ENCODE measurements around the gene LMNB1. TPM values are rescaled to one million over a fixed set of nuclear protein-coding genes. Genes with fewer than 3 reads are reported as not detected.

The LMNB1 gene
- total and polyA plus RNA-seq, 2 experiments from 2014 or later: 20.1 to 269 TPM

- TF ChIP-seq ETS1 (IDR thresholded peaks at IDR 0.05): no peak
- TF ChIP-seq EZH2 (IDR thresholded peaks at IDR 0.05; ENCODE audit: low read depth, unreplicated experiment): no peak
- no peak for TF ChIP-seq EZH2phosphoT487 (IDR thresholded peaks at IDR 0.05; ENCODE audit: unreplicated experiment)
- no peak for TF ChIP-seq REST (IDR thresholded peaks at IDR 0.05; ENCODE audit: unreplicated experiment)
- TF ChIP-seq NANOG (IDR thresholded peaks at IDR 0.05; ENCODE audit: borderline replicate concordance): no peak
- no peak for TF ChIP-seq CTCF (conservative IDR thresholded peaks at IDR 0.05; ENCODE audit: low read depth in 2 of 2)
- no peak for TF ChIP-seq JUNB (IDR thresholded peaks at IDR 0.05; ENCODE audit: unreplicated experiment)
These were observed 40.8 kb upstream of the LMNB1 start (continued) for GRCh38 chr5:126736141-126736540.

- H3F3A ChIP-seq (replicated peaks; ENCODE audit: low read depth): no peaks in the 10 kb centered on the region
- no peak overlapping the region for H3K4me2 ChIP-seq
- peak; percentile 39; the same call in 2 of the 3 replicates for ATAC-seq
- no peaks in the 10 kb centered on the region for H3K9me2 ChIP-seq (ENCODE audit: insufficient read depth)
- no peaks in the 10 kb centered on the region for H3K27me3 ChIP-seq (ENCODE audit: insufficient read depth)
- H3K4me3 ChIP-seq: no peak overlapping the region
- H3K27ac ChIP-seq (ENCODE audit: low read depth): no peak overlapping the region
- H3K9me3 Mint-ChIP-seq: no peaks in the 10 kb centered on the region
- no peaks in the 10 kb centered on the region for H3K79me2 ChIP-seq (replicated peaks; ENCODE audit: insufficient read depth)
- H3K36me3 Mint-ChIP-seq (ENCODE audit: low read depth): no peaks in the 10 kb centered on the region
- DNase-seq (ENCODE audit: low spot score): peak; percentile 40
- peaks cover 16% of the 10 kb centered on the region; the same call in 1 of the 2 replicates for H3K4me1 ChIP-seq (ENCODE audit: insufficient read depth)
- peaks cover 3% of the 10 kb centered on the region for H3K27me3 Mint-ChIP-seq (ENCODE audit: insufficient read depth, low read depth, poor library complexity)
- peaks cover 17% of the 10 kb centered on the region for H3K4me1 Mint-ChIP-seq
- no peak overlapping the region for H3K4me3 Mint-ChIP-seq
- H2AFZ ChIP-seq: no peak overlapping the region
- no peak overlapping the region for H3K27ac Mint-ChIP-seq
- no peak for TF ChIP-seq STAT1 (IDR thresholded peaks at IDR 0.05; ENCODE audit: unreplicated experiment)
- peak; percentile 35 to 38; a peak in 3 of 4 replicates for TF ChIP-seq CTCF (conservative IDR thresholded peaks at IDR 0.05; ENCODE audit: low read depth in 2 of 2)
- no peaks in the 10 kb centered on the region for H3K36me3 ChIP-seq (ENCODE audit: insufficient read depth)
- no peaks in the 10 kb centered on the region for H4K20me1 ChIP-seq (replicated peaks; ENCODE audit: insufficient read depth)
These were observed 35.6 kb upstream of the LMNB1 start for GRCh38 chr5:126741361-126741760.

Data from GM23338 (cell line).